GM21447 (cell line): ENCODE results near the gene DGKG.

Experiments
- ATAC-seq: cut with Tn5 transposase; IDR thresholded peaks from one replicate; pipeline ENCODE4 v1.9.1; 2021; ENCODE audit not compliant: unreplicated experiment

DGKG gene

DNA sequence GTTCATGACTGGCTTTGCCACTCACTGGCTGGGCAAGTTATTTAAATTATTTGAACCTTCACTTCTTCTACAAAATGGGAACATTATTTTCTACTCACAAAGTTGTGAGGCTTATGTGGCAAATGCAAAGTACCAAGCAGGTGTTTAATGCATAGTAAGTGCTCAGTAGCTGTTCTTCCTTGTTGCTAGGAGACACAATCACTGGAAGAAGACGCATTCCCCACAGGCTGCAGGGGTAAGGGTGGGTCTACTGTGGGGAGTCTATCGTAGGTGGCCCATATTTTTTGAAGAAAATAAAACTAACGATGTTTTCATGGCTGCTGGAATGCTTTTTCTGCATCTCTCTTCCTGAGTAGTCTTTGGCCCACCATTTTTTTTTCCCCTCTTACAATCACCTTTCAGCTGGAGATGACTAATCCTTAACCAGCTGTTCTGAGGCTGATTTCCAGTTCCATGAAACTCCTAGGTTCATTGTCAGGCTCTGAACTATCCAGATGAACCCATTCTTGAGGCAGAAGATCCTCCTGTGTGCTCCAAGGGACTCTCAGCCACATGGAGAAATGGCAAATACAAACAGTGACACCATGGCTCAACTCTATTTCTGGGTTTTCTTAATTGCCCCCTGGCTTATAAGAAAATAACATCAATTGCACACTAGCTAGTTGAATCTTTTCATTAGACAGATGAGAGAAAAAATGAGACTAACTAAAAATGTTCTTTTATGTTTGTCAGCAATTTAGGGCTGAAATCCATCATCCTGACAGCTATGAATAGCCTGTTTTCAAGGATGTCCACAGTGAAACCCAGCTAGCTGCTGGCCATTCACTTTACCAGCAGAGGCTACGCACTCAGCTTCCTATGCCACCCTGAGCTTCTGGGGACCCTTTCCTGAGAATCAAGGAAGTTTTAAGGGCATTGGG lies 144.9 kb downstream of the DGKG start:
- no peak for ATAC-seq

- no peak for ATAC-seq
These were observed 147.4 kb downstream of the DGKG start for GRCh38 chr3:186214670-186215069.

- no peak for ATAC-seq
These were observed 148.1 kb downstream of the DGKG start for GRCh38 chr3:186213946-186214345.

GRCh38 chr3:186212611-186213010 lies 149.4 kb downstream of the DGKG start:
- no peak for ATAC-seq

DNA sequence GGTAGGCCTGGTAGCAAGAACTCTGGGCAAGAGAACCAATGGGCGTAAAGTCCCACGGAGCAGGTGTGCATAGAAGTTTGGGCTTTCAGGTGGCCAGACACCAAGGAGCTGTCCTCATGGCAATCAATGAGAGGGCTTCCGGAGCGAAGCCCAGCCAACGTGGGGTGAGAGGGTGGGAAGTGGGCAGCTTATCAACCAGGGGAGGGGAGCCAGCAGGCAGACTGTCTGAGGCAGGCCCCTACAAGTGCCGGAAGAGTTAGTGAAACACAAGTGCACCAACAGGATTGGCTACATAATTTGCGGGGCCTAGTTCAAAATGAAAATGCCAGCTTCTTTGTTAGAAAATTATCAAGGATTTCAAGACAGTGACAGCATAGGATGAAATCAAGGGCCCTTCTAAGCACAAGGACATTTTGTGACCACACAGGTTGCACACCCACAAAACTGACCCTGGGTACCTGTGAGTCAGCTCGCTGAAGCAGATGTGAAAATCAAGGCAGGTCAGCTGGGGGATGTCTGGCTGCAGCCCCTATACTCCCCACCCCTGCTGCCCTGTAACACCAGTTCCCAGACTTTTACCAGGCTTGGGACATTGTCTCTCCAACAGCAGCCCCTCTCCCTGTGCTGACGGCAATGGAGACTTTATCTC lies 151.1 kb downstream of the DGKG start:
- no peak for ATAC-seq

DNA sequence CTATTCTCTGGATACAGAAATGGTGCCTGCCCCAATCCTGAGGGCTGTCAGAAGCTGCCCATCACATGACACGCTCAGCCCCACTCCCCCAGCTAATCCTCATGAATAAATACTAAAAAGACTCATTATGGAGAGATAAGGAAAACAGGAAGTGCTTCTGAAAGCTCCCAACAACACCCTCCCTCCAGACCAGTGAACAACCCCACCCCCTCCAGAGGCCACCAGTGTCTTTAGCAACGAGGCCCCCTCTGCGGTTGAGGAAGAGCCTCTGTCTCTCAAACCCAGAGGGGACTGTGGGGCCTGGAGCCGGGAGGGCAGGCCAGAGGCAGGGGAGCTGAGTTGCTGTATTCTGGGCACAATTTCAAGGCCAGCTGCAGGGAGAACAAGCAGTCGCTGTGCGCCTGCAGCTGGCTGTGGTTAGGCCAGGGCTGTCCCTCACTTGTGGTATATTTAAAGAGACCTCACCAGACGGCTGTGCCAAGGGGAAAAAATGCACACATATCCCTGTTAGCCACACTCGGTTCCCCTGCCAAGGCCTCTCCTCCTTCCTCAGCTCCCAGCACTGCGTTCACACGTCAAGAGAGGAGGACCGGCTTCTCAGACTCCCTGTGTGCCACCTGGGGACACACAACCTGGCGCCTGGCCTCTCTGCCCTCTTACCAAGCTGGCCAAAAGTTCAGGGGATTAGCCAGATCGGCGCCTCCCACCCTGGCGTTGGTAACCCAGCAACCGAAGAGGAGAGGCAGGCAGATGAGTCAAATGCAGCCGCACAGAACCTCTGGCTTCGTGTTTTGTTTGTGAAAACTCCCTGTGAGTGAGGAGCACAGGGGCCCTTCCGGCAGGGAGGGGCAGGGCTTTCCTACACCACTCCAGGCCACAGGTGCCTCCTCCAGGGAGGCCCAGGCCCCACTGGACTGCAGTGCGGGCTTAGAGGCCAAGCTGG lies 152.0 kb downstream of the DGKG start:
- ATAC-seq: no peak

DNA sequence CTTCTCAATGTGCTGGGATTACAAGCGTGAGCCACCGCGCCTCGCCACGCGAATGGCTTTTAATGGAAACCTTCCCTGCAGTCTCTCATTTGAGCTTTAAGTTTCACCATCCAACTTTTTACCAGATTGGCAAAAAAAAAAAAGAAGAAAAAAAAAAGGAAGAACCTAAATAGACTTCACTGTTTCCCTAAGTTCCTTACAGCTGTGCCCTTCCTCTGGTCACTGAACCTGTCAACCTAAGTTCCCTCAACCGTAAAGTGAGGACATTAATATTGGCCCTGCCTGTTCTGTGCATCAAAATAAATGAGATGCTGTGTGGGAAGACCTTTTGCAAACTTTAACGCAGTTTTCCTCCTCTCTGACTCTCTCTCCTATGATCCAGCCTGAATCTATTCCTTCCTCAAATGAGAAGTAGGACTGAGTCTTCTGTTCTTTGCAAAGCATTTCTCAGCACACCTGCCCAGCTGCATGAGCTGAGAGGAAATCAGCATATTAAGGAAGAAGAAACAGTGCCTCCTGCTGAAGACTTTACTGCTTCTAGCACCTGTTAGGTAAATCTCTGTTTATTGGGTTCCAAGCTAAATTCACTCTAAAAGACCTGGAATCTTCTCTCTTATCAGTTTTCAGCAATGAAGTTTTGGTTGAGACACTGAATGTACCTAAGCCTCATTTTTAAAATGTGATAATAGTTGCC lies 153.6 kb downstream of the DGKG start:
- no peak for ATAC-seq

DNA sequence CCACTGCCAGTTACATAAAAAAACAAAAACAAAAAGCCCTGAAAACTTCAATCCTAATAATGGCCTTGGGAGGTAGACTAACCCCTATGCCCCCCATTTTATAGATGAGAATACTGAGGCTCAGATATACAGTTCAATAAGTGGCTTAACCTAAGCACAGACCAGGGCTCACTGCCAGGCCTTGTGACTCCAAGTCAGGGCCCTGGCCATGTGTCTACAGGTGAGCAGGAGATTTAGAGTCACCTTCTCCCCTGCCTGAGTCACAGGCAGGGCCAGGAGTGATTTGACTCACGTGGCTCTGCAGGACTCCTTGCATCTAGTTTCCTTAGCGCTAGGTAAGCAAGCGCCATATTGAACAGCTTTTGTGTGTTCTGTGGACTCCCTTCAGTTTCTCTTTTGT lies 154.5 kb downstream of the DGKG start:
- no peak for ATAC-seq

DNA sequence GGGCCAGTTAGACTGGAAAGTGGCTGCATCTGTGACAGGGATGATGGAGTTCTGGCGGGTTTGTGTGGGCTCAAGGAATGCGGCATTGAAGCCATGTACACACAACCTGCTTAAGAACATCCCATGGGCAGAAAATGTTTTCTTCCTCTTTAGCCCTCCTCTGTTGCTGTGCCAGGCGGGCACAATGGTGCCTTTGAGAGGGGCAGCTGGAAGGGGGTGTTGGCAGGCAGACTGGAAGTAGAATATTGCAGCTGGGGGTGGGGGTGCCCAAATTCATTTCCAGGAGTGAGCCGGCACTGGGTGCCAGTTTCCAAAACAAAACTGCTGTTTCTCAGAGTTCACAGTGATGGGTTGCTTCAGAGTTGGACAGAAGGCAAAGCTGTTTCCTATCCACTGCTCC lies 161.3 kb downstream of the DGKG start:
- ATAC-seq: no peak

- ATAC-seq: no peak
These were observed 163.6 kb downstream of the DGKG start for GRCh38 chr3:186198442-186198841.

GRCh38 chr3:186194451-186194811 lies 167.6 kb downstream of the DGKG start:
- no peak for ATAC-seq

- no peak for ATAC-seq
These were observed 168.2 kb downstream of the DGKG start for GRCh38 chr3:186193534-186194450.

- ATAC-seq: no peak
These were observed 169.2 kb downstream of the DGKG start for GRCh38 chr3:186192823-186193222.

GRCh38 chr3:186189492-186189891 lies 172.5 kb downstream of the DGKG start:
- no peak for ATAC-seq

- ATAC-seq: no peak
These were observed 174.4 kb downstream of the DGKG start for GRCh38 chr3:186187401-186188275.

DNA sequence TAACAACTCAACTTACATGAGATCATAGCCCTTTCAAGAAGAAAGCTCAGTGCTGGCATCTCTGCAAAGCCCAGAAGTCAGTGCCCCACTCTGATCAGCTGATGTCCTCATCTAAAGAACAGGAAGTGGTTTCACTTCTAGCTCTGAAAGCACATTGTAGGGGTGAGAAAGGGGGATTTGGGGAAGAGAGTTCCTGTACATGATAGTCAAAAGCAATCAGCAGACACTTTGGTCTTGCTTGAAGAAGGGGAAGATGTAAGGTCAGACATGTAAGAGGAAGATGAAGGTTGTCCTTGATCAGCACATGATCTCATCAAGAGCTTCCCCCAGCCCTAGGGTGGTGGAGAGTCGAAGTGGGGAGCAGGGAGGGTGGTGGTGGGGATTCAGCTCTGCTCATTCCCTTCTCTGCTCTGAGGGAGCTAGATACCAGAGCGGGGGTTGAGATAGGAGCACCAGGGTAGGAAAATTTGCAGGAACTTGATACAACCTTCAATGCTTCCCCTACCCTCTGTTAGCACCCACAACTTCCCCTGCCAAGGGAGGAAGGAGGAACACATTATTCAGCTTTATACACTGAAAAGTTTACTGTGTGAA lies 176.7 kb downstream of the DGKG start:
- peak; percentile 80 for ATAC-seq

DNA sequence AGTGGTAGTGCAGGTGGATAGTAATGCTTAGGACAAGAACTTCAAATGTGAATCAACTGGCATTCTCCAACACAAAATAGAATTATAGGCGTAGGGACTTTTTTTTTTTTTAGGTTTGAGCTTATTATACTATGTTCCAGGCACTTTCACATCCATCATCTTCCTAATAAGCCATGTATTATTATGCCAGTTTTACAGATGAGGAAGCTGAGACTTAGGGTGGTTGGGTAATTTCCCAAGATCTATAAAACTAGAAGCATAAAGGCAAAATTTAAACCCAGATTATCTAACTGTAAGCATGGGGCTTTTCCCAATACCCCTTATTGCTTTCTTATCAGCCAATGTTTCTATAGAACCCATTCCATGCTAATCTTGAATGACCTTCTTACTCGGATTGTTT lies 178.0 kb downstream of the DGKG start:
- no peak for ATAC-seq

GRCh38 chr3:186182850-186183249 lies 179.2 kb downstream of the DGKG start:
- ATAC-seq: no peak
